Lung (tissue), 12 donors: Measurements from ENCODE around the gene CACNA1D. TPM values are rescaled to one million over a fixed set of nuclear protein-coding genes. Genes with fewer than 3 reads are reported as not detected.

Experiments used
- ATAC-seq: fragments of 200-7000 bp; cut with Tn5 transposase; one replicate; pipeline ENCODE4 v1.9.1; 2020; ENCODE audit warnings: moderate number of reproducible peaks; ENCODE audit not compliant: insufficient read depth, low FRiP score
- DNase-seq, 3 donors: peaks; one replicate each; pipeline ENCODE4 v3.0.0-alpha.2; 2013 to 2017
- H3K27ac ChIP-seq, 2 donors: one replicate each; pipeline ENCODE4 v1.5.1; 2013; ENCODE audit warnings: mild to moderate bottlenecking in 2 of 2, moderate library complexity in 2 of 2, control low read depth in 1 of 2, inconsistent platforms in 1 of 2, low read depth in 1 of 2, low read length in 1 of 2
- H3K27me3 ChIP-seq, 3 donors: one replicate each; pipeline ENCODE4 v1.5.1; 2013; ENCODE audit warnings: low read length in 2 of 3; ENCODE audit not compliant: control insufficient read depth in 3 of 3, insufficient read depth in 3 of 3
- H3K36me3 ChIP-seq, 4 donors: one replicate each; pipeline ENCODE4 v1.5.1; 2013; ENCODE audit warnings: low read length in 4 of 4, mild to moderate bottlenecking in 1 of 4, moderate library complexity in 1 of 4; ENCODE audit not compliant: control insufficient read depth in 4 of 4, insufficient read depth in 4 of 4
- H3K4me1 ChIP-seq, 5 donors: one replicate each; pipeline ENCODE4 v1.5.1; 2013; ENCODE audit warnings: low read length in 5 of 5, mild to moderate bottlenecking in 2 of 5, moderate library complexity in 1 of 5; ENCODE audit not compliant: control insufficient read depth in 5 of 5, insufficient read depth in 5 of 5
- H3K4me3 ChIP-seq: one replicate; pipeline ENCODE4 v1.5.1; 2013; ENCODE audit warnings: mild to moderate bottlenecking, control low read depth, moderate library complexity
- H3K9ac ChIP-seq, 2 donors: one replicate each; pipeline ENCODE4 v1.5.1; 2013; ENCODE audit warnings: low read length in 2 of 2, control low read depth in 1 of 2; ENCODE audit not compliant: insufficient read depth in 1 of 2
- H3K9me3 ChIP-seq, 4 donors: one replicate each; pipeline ENCODE4 v1.5.1; 2013; ENCODE audit warnings: low read length in 3 of 4, mild to moderate bottlenecking in 1 of 4, moderate library complexity in 1 of 4; ENCODE audit not compliant: control insufficient read depth in 4 of 4, insufficient read depth in 3 of 4
- WGBS, 2 donors: extraction: QIAGEN DNeasy Blood & Tissue Kit; methylation state at CpG; one replicate each; pipeline ENCODE4 v1.1.7; 2013; 5-methylcytosine and 5-hydroxymethylcytosine counted together
- polyA plus RNA-seq, 2 donors: library from polyadenylated mRNA; stranded (reverse); fragments of 200-250 nt; gene quantifications; one replicate each; pipeline ENCODE4 v1.2.1, GENCODE V29; 2013
- total RNA-seq, 2 donors: library from RNA; depleted of rRNA in 1 of 2; stranded (reverse); fragments of >200 nt in 1 of 2; gene quantifications; one replicate each; pipeline ENCODE4 v1.2.1, GENCODE V29; 2014 to 2021
- TF ChIP-seq, protein P1 (sequence below): IDR thresholded peaks from 2 replicates; pipeline ENCODE4 v1.5.1; 2012; ENCODE audit warnings: mild to moderate bottlenecking; ENCODE audit errors: control extremely low read depth, extremely low read depth
- donor health status: control.
- donor health status: control.
- donor health status: Bipolar disorder and iron deficiency.
- donor health status: healthy.
- donor health status: DM: yes; HTN: yes; CAD: no.

Gene CACNA1D
- total and polyA plus RNA-seq, 4 donors: 2.7 to 96.8 (median 23.1) TPM

DNA sequence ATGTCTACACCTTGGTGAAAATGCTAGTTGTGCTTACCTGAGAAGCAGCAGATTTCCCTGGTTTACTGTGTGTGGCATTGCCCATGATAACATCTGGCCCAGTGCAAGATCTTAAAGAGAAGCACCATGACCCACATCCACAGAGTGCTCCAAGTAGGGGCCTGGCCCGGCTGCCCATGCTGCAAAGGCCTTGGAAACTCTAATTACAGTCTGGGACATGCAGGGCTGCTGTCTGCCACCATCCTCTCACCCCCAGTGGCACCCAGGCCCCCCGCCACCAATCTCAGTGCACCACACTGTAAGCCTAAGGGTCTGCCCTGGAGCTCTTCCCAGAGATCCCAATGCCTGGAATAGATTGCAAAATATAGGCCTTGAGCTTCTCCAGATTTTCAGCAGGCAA, 219.2 kb downstream of the CACNA1D start:
- H3K9me3 ChIP-seq: no peaks in the 10 kb centered on the region
- H3K27ac ChIP-seq: no peak overlapping the region
- H3K36me3 ChIP-seq: peaks cover 0 to 27% (median 4%) of the 10 kb centered on the region in 4 donors
- no peak overlapping the region for H3K4me3 ChIP-seq
- peaks cover 0 to 8% (median 4%) of the 10 kb centered on the region in 5 donors for H3K4me1 ChIP-seq
- H3K9ac ChIP-seq: no peak overlapping the region
- WGBS, 2 donors: 86 to 94% methylated on average over 2 of the region's 2 CpGs
- TF ChIP-seq, protein P1, sequence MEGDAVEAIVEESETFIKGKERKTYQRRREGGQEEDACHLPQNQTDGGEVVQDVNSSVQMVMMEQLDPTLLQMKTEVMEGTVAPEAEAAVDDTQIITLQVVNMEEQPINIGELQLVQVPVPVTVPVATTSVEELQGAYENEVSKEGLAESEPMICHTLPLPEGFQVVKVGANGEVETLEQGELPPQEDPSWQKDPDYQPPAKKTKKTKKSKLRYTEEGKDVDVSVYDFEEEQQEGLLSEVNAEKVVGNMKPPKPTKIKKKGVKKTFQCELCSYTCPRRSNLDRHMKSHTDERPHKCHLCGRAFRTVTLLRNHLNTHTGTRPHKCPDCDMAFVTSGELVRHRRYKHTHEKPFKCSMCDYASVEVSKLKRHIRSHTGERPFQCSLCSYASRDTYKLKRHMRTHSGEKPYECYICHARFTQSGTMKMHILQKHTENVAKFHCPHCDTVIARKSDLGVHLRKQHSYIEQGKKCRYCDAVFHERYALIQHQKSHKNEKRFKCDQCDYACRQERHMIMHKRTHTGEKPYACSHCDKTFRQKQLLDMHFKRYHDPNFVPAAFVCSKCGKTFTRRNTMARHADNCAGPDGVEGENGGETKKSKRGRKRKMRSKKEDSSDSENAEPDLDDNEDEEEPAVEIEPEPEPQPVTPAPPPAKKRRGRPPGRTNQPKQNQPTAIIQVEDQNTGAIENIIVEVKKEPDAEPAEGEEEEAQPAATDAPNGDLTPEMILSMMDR: no peak
- ATAC-seq: no peak
- H3K27me3 ChIP-seq: no peaks in the 10 kb centered on the region
- DNase-seq: peak in 1 of 3 donors; percentile 29

DNA sequence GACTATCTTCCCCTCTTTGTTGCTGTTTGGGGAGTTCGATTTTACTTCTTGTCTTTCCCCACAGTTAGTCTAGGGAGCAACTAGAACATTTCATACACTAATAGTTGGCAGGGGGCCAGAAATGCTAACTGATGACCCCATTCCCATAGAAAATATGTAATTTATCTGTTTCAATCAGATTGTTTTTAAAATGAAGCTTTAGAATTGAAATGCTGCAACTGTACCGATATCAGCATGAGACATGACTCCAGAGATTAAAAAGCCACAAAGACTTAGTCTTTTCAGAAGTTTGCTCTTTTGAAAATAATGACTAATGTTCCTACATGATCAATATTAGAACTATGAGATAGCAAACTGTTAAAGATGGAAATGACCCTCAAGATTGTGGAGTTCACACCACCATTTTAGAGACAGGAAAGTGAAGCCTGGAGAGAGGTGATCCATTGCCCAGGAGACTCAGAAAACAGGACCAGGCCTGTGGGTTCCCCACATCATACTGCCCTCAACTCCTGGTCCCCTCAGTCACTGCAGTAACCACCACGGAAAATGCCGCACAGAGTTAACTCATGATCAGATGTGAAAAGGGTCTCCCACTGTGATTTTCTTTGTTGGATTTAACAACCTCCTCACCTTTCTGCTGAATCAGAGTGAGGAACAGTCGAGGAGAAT, 221.5 kb downstream of the CACNA1D start:
- Histone ChIP-seq H3K4me1 (no peaks in the 10 kb centered on the region), H3K27ac (no peak overlapping the region), H3K9me3 (no peaks in the 10 kb centered on the region), H3K9ac (no peak overlapping the region), H3K4me3 (no peak overlapping the region), H3K27me3 (no peaks in the 10 kb centered on the region), H3K36me3 (peaks cover 0 to 26% (median 2%) of the 10 kb centered on the region in 4 donors)
- 74 to 77% methylated on average over 5 of the region's 5 CpGs for WGBS, 2 donors
- TF ChIP-seq, protein P1: no peak
- no peak for ATAC-seq
- no peak for DNase-seq

DNA sequence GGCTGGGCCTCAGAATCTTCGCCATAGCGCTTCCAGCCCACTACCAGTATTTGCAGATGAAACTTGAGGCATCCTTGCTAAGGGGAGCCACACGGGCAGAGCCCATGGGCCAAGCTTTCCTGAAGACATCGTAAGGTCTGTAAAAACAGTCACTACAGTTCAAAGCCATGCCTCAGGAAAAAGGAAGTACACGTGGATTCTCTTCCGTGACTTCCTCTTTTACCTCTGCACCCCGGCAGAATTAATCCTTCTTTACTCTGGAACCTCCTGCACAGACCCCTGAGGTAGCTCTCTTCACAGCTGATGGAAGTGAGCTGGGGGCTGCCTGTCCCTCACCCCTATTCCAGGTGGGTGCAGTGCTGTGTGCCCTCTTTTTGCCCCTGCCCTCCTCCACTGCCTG, 222.6 kb downstream of the CACNA1D start:
- WGBS, 2 donors: 41 to 65% methylated on average over 7 of the region's 7 CpGs
- DNase-seq (no peak), ATAC-seq (no peak)
- no peaks in the 10 kb centered on the region for H3K4me1 ChIP-seq
- no peak overlapping the region for H3K9ac ChIP-seq
- no peak overlapping the region for H3K27ac ChIP-seq
- TF ChIP-seq, protein P1: no peak
- H3K27me3 ChIP-seq: no peaks in the 10 kb centered on the region
- no peak overlapping the region for H3K4me3 ChIP-seq
- H3K9me3 ChIP-seq: no peaks in the 10 kb centered on the region
- H3K36me3 ChIP-seq: peaks cover 0 to 21% (median 5%) of the 10 kb centered on the region in 4 donors

DNA sequence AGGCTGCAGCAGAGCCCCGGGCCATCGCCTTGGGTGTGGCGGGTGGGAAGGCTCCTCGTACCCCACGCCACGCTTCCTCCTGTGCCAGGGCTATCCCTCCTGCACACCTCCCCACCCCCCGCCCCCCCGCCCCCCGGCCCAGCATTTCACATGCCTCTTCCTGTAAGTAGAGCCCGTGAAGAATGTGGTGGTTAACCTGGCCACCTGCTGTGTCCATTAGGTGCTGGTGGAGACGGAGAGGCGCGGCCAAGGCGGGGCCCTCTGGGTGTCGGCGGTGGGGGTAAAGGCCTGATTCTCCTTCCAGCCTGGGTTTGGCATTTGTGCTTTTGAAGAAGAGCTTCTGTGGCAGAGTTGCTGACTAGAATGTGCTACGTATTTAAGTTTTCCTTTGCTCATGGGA, 224.1 kb downstream of the CACNA1D start:
- no peak for ATAC-seq
- WGBS, 2 donors: 84 to 92% methylated on average over 13 to 17 of the region's 17 CpGs

More for the DNA sequence above, 224.1 kb downstream of the CACNA1D start:
- Histone ChIP-seq H3K4me3 (no peak overlapping the region), H3K4me1 (no peaks in the 10 kb centered on the region), H3K27me3 (no peaks in the 10 kb centered on the region), H3K36me3 (peaks cover 0 to 33% (median 10%) of the 10 kb centered on the region in 4 donors), H3K9ac (no peak overlapping the region), H3K9me3 (no peaks in the 10 kb centered on the region), H3K27ac (no peak overlapping the region)
- no peak for DNase-seq
- TF ChIP-seq, protein P1: no peak
